Liver (tissue), 9 donors: Measurements from ENCODE around the gene TLN1. TPM values are rescaled to one million over a fixed set of nuclear protein-coding genes. Genes with fewer than 3 reads are reported as not detected.

Source experiments
- DNase-seq: peaks from one replicate; pipeline ENCODE4 v3.0.0-alpha.2; 2017; ENCODE audit warnings: low spot score
- H3K27ac ChIP-seq, 2 donors: one replicate each; pipeline ENCODE4 v1.7.0; 2013; ENCODE audit warnings: inconsistent platforms in 2 of 2, low read length in 2 of 2, control low read depth in 1 of 2, low read depth in 1 of 2, mild to moderate bottlenecking in 1 of 2
- H3K27me3 ChIP-seq, 4 donors: one replicate each; pipeline versions ENCODE4 v1.6.1 to v1.7.0; 2013; ENCODE audit warnings: low read length in 3 of 4, inconsistent platforms in 1 of 4, mild to moderate bottlenecking in 1 of 4, moderate library complexity in 1 of 4; ENCODE audit not compliant: control insufficient read depth in 4 of 4, insufficient read depth in 4 of 4
- H3K36me3 ChIP-seq, 4 donors: one replicate each; pipeline versions ENCODE4 v1.6.1 to v1.7.0; 2013; ENCODE audit warnings: low read length in 3 of 4, mild to moderate bottlenecking in 3 of 4, low read depth in 1 of 4, moderate library complexity in 1 of 4; ENCODE audit not compliant: control insufficient read depth in 4 of 4, insufficient read depth in 3 of 4
- H3K4me1 ChIP-seq, 4 donors: one replicate each; pipeline versions ENCODE4 v1.6.1 to v1.7.0; 2013; ENCODE audit warnings: low read length in 3 of 4, mild to moderate bottlenecking in 3 of 4, moderate library complexity in 1 of 4; ENCODE audit not compliant: control insufficient read depth in 4 of 4, insufficient read depth in 4 of 4
- H3K4me3 ChIP-seq, 3 donors: one replicate each; pipeline versions ENCODE4 v1.6.1 to v1.7.0; 2013; ENCODE audit warnings: low read length in 3 of 3, control low read depth in 1 of 3, low read depth in 1 of 3, mild to moderate bottlenecking in 1 of 3
- H3K9ac ChIP-seq, 2 donors: one replicate each; pipeline ENCODE4 v1.7.0; 2013; ENCODE audit warnings: low read length in 2 of 2, mild to moderate bottlenecking in 2 of 2, moderate library complexity in 2 of 2, control low read depth in 1 of 2, low read depth in 1 of 2
- H3K9me3 ChIP-seq, 4 donors: one replicate each; pipeline versions ENCODE4 v1.6.1 to v1.7.0; 2013; ENCODE audit warnings: low read length in 3 of 4; ENCODE audit not compliant: control insufficient read depth in 4 of 4
- EGR1 ChIP-seq, 2 donors: IDR thresholded peaks; 2 replicates each; pipeline ENCODE4 v1.6.1; 2016 to 2018; ENCODE audit warnings: antibody characterized with exemption in 2 of 2, low read depth in 2 of 2
- FOXA1 ChIP-seq: IDR thresholded peaks from 2 replicates; pipeline ENCODE4 v1.6.1; 2016; ENCODE audit warnings: antibody characterized with exemption
- FOXA2 ChIP-seq: IDR thresholded peaks from 2 replicates; pipeline ENCODE4 v1.6.1; 2016; ENCODE audit warnings: antibody characterized with exemption
- GABPA ChIP-seq, 2 donors: IDR thresholded peaks in 1 of 2; conservative IDR thresholded peaks in 1 of 2; 2 replicates each; pipeline ENCODE4 v1.6.1; 2016; ENCODE audit warnings: antibody characterized with exemption in 2 of 2, mild to moderate bottlenecking in 1 of 2, moderate library complexity in 1 of 2
- HNF4A ChIP-seq, 2 donors: conservative IDR thresholded peaks; 2 replicates each; pipeline ENCODE4 v1.6.1; 2016; ENCODE audit warnings: antibody characterized with exemption in 2 of 2, mild to moderate bottlenecking in 2 of 2
- HNF4G ChIP-seq: IDR thresholded peaks from 2 replicates; pipeline ENCODE4 v1.6.1; 2016; ENCODE audit warnings: antibody characterized with exemption
- JUND ChIP-seq, 2 donors: IDR thresholded peaks; 2 replicates each; pipeline ENCODE4 v1.6.1; 2016; ENCODE audit warnings: antibody characterized with exemption in 2 of 2
- NR2F2 ChIP-seq: IDR thresholded peaks from 2 replicates; pipeline ENCODE4 v1.6.1; 2016; ENCODE audit warnings: antibody characterized with exemption
- RAD21 ChIP-seq, 2 donors: IDR thresholded peaks; 2 replicates each; pipeline ENCODE4 v1.6.1; 2016; ENCODE audit warnings: antibody characterized with exemption in 2 of 2, mild to moderate bottlenecking in 2 of 2
- RXRA ChIP-seq, 2 donors: IDR thresholded peaks; 2 replicates each; pipeline ENCODE4 v1.6.1; 2017 to 2018; ENCODE audit warnings: antibody characterized with exemption in 2 of 2, mild to moderate bottlenecking in 1 of 2
- SP1 ChIP-seq: IDR thresholded peaks from 2 replicates; pipeline ENCODE4 v1.6.1; 2018; ENCODE audit warnings: antibody characterized with exemption, mild to moderate bottlenecking
- TAF1 ChIP-seq: conservative IDR thresholded peaks from 2 replicates; pipeline ENCODE4 v1.6.1; 2016; ENCODE audit warnings: antibody characterized with exemption, mild to moderate bottlenecking
- YY1 ChIP-seq: IDR thresholded peaks from 2 replicates; pipeline ENCODE4 v1.6.1; 2016; ENCODE audit warnings: antibody characterized with exemption, mild to moderate bottlenecking
- WGBS: extraction: QIAGEN DNeasy Blood & Tissue Kit; methylation state at CpG from one replicate; pipeline ENCODE4 v1.1.7; 2013; 5-methylcytosine and 5-hydroxymethylcytosine counted together
- polyA plus RNA-seq, 2 donors: library from polyadenylated mRNA; stranded (reverse) in 1 of 2; unstranded in 1 of 2; fragments of 200-250 nt in 1 of 2; fragments of >200 nt in 1 of 2; fragmentation: Nextera tagmentation in 1 of 2; extraction: Ambion mirVana in 1 of 2; gene quantifications; one replicate each; pipeline versions ENCODE4 v1.2.1 to v1.2.3, GENCODE V29; 2013 to 2015
- total RNA-seq, 2 donors: library from RNA; depleted of rRNA; stranded (reverse); fragments of >200 nt; gene quantifications; one replicate each; pipeline ENCODE4 v1.2.3, GENCODE V29; 2014
- TF ChIP-seq, protein P1 (sequence below): IDR thresholded peaks from 2 replicates; pipeline ENCODE4 v1.6.1; 2016; ENCODE audit warnings: antibody characterized with exemption
- TF ChIP-seq, protein P2 (sequence below): IDR thresholded peaks from 2 replicates; pipeline ENCODE4 v1.6.1; 2016; ENCODE audit warnings: antibody characterized with exemption
- TF ChIP-seq, protein P3 (sequence below): IDR thresholded peaks from 2 replicates; pipeline ENCODE4 v1.6.1; 2016; ENCODE audit warnings: antibody characterized with exemption
- TF ChIP-seq, protein P4 (sequence below): fragments of 150-350 bp; IDR thresholded peaks from 2 replicates; pipeline ENCODE4 v1.5.1; 2017; ENCODE audit warnings: improper control_type of control experiment, low read depth, low read length; ENCODE audit not compliant: missing input control
- TF ChIP-seq, protein P5 (sequence below): IDR thresholded peaks from 2 replicates; pipeline ENCODE4 v1.6.1; 2016; ENCODE audit warnings: antibody characterized with exemption, mild to moderate bottlenecking
- donor health status: healthy.
- donor health status: healthy.
- donor health status: healthy.
- donor health status: healthy.
- donor health status: healthy.

Gene TLN1
- total and polyA plus RNA-seq, 4 donors: 24.5 to 184 (median 125) TPM

DNA sequence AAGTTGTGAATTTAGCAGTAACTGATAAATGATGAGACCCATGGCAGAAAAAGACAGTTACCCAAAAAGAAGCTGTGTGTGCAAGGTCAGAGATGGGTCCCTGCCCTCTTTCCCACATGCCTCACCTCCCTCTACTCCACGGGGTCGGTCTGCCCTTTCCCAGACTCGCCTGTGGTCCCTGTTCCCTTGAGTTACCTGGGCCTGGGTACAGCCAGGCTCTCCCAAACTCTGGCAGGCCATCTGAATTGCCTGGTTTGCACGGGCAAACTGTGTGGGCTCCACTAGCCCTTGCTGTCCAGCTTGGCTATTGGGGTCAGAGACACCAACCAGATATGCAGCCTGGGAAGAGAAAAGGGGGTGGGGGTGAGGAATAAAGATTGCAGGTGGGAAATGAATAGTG, 23.8 kb downstream of the TLN1 start:
- Histone ChIP-seq H3K27ac (no peak overlapping the region), H3K9me3 (no peaks in the 10 kb centered on the region), H3K9ac (no peak overlapping the region), H3K4me1 (no peaks in the 10 kb centered on the region), H3K27me3 (no peaks in the 10 kb centered on the region), H3K4me3 (no peak overlapping the region), H3K36me3 (peaks cover 55 to 94% (median 86%) of the 10 kb centered on the region in 4 donors)
- no peak for TF ChIP-seq GABPA (IDR thresholded peaks at IDR 0.05 in 1 of 2, conservative IDR thresholded peaks at IDR 0.05 in 1 of 2)
- no peak for TF ChIP-seq RAD21 (IDR thresholded peaks at IDR 0.05)
- TF ChIP-seq, protein P1, sequence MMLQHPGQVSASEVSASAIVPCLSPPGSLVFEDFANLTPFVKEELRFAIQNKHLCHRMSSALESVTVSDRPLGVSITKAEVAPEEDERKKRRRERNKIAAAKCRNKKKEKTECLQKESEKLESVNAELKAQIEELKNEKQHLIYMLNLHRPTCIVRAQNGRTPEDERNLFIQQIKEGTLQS: no peak
- TF ChIP-seq EGR1 (IDR thresholded peaks at IDR 0.05; ENCODE audit: low read depth in 2 of 2): no peak
- TF ChIP-seq JUND (IDR thresholded peaks at IDR 0.05): no peak
- WGBS: 95% methylated on average over 4 of the region's 4 CpGs
- DNase-seq: no peak

DNA sequence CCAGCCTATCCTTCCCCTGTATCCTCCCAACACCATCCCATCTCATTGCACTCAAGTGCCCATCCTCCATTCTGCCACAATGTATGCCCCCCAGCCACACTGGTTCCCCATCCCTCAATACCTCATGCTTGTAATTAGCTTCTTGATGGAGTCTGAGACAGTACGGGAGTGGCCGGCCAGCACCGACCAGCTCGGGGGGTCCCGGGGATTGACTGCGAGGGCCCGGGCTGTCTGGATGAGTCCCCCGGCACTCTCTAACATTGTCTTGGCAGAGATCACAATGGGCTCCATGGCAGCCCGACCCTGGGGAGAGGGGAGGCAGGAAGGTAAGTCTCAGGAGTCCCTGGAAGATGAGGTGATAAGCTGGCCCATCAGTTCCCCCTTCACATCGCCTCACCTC, 25.0 kb downstream of the TLN1 start:
- no peak for DNase-seq

More for the DNA sequence above, 25.0 kb downstream of the TLN1 start:
- Histone ChIP-seq H3K27me3 (no peaks in the 10 kb centered on the region), H3K4me1 (no peaks in the 10 kb centered on the region), H3K36me3 (peaks cover 45 to 92% (median 88%) of the 10 kb centered on the region in 4 donors), H3K4me3 (no peak overlapping the region), H3K9me3 (no peaks in the 10 kb centered on the region), H3K9ac (no peak overlapping the region), H3K27ac (no peak overlapping the region)
- WGBS: 95% methylated on average over 10 of the region's 10 CpGs
- TF ChIP-seq, protein P1: no peak
- TF ChIP-seq FOXA1: no peak
- no peak for TF ChIP-seq HNF4A (conservative IDR thresholded peaks at IDR 0.05)
- TF ChIP-seq, protein P2, sequence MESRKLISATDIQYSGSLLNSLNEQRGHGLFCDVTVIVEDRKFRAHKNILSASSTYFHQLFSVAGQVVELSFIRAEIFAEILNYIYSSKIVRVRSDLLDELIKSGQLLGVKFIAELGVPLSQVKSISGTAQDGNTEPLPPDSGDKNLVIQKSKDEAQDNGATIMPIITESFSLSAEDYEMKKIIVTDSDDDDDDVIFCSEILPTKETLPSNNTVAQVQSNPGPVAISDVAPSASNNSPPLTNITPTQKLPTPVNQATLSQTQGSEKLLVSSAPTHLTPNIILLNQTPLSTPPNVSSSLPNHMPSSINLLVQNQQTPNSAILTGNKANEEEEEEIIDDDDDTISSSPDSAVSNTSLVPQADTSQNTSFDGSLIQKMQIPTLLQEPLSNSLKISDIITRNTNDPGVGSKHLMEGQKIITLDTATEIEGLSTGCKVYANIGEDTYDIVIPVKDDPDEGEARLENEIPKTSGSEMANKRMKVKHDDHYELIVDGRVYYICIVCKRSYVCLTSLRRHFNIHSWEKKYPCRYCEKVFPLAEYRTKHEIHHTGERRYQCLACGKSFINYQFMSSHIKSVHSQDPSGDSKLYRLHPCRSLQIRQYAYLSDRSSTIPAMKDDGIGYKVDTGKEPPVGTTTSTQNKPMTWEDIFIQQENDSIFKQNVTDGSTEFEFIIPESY: no peak
- no peak for TF ChIP-seq HNF4G
- TF ChIP-seq YY1: no peak
- TF ChIP-seq FOXA2: no peak
- no peak for TF ChIP-seq RXRA (IDR thresholded peaks at IDR 0.05)
- no peak for TF ChIP-seq SP1
- no peak for TF ChIP-seq TAF1
- TF ChIP-seq NR2F2: no peak
- TF ChIP-seq, protein P3, sequence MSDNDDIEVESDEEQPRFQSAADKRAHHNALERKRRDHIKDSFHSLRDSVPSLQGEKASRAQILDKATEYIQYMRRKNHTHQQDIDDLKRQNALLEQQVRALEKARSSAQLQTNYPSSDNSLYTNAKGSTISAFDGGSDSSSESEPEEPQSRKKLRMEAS: no peak
- TF ChIP-seq, protein P4, sequence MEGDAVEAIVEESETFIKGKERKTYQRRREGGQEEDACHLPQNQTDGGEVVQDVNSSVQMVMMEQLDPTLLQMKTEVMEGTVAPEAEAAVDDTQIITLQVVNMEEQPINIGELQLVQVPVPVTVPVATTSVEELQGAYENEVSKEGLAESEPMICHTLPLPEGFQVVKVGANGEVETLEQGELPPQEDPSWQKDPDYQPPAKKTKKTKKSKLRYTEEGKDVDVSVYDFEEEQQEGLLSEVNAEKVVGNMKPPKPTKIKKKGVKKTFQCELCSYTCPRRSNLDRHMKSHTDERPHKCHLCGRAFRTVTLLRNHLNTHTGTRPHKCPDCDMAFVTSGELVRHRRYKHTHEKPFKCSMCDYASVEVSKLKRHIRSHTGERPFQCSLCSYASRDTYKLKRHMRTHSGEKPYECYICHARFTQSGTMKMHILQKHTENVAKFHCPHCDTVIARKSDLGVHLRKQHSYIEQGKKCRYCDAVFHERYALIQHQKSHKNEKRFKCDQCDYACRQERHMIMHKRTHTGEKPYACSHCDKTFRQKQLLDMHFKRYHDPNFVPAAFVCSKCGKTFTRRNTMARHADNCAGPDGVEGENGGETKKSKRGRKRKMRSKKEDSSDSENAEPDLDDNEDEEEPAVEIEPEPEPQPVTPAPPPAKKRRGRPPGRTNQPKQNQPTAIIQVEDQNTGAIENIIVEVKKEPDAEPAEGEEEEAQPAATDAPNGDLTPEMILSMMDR: no peak
- TF ChIP-seq RAD21 (IDR thresholded peaks at IDR 0.05): no peak
- no peak for TF ChIP-seq JUND (IDR thresholded peaks at IDR 0.05)
- TF ChIP-seq GABPA (IDR thresholded peaks at IDR 0.05 in 1 of 2, conservative IDR thresholded peaks at IDR 0.05 in 1 of 2): no peak
- TF ChIP-seq, protein P5, sequence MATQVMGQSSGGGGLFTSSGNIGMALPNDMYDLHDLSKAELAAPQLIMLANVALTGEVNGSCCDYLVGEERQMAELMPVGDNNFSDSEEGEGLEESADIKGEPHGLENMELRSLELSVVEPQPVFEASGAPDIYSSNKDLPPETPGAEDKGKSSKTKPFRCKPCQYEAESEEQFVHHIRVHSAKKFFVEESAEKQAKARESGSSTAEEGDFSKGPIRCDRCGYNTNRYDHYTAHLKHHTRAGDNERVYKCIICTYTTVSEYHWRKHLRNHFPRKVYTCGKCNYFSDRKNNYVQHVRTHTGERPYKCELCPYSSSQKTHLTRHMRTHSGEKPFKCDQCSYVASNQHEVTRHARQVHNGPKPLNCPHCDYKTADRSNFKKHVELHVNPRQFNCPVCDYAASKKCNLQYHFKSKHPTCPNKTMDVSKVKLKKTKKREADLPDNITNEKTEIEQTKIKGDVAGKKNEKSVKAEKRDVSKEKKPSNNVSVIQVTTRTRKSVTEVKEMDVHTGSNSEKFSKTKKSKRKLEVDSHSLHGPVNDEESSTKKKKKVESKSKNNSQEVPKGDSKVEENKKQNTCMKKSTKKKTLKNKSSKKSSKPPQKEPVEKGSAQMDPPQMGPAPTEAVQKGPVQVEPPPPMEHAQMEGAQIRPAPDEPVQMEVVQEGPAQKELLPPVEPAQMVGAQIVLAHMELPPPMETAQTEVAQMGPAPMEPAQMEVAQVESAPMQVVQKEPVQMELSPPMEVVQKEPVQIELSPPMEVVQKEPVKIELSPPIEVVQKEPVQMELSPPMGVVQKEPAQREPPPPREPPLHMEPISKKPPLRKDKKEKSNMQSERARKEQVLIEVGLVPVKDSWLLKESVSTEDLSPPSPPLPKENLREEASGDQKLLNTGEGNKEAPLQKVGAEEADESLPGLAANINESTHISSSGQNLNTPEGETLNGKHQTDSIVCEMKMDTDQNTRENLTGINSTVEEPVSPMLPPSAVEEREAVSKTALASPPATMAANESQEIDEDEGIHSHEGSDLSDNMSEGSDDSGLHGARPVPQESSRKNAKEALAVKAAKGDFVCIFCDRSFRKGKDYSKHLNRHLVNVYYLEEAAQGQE: no peak
- no peak for TF ChIP-seq EGR1 (IDR thresholded peaks at IDR 0.05; ENCODE audit: low read depth in 2 of 2)
